Measurements from ENCODE around the gene HMCN2.

- TF ChIP-seq CTCF (IDR thresholded peaks at IDR 0.05) (no peak), POLR2A (IDR thresholded peaks at IDR 0.05) (no peak), EP300 (IDR thresholded peaks at IDR 0.05) (no peak), POLR2AphosphoS5 (IDR thresholded peaks at IDR 0.05) (no peak)
These were observed 63.5 kb downstream of the HMCN2 start for GRCh38 chr9:130329061-130329460.

All from suprapubic skin (tissue), 4 donors.